ENCODE data around the gene UBN2.
"Not testable (repeated sequence)": the region's sequence is repeated elsewhere in the genome, so short reads cannot be mapped to it uniquely, and the experiment has no call there.

- TF ChIP-seq CTCF (conservative IDR thresholded peaks at IDR 0.05; ENCODE audit: low read length); EZH2phosphoT487 (IDR thresholded peaks at IDR 0.05; ENCODE audit: borderline replicate concordance): not testable (repeated sequence)
These were observed 4.0 kb upstream of the UBN2 start for GRCh38 chr7:139226988-139227488.
